SK-MEL-5 (cell line): ENCODE results near the gene UGT1A4. TPM values are rescaled to one million over a fixed set of nuclear protein-coding genes. Genes with fewer than 3 reads are reported as not detected.

Experiments
- DNase-seq: peaks from one replicate; pipeline ENCODE4 v3.0.0-alpha.2; 2016; ENCODE audit warnings: low read depth, low spot score
- in situ Hi-C: cut with HindIII; loops from 2 replicates; pipeline ENCODE4 v1.10.0; 2016; ENCODE audit warnings: low sequenced_read_pairs, high pct_unique_total_duplicates, low pct_unique_long_range_greater_than_20kb
- total RNA-seq: library from RNA; depleted of rRNA; stranded (reverse); fragments of >200 nt; shearing (Covaris generic); gene quantifications from 2 replicates; pipeline ENCODE4 v1.2.3, GENCODE V29; 2014; rRNA removed

The UGT1A4 gene
- total RNA-seq, 1 experiment from 2014 or later: not detected

GRCh38 chr2:233814056-233814835 is 95.7 kb downstream of the UGT1A4 start:
- in situ Hi-C loops: no loop called here
- DNase-seq: peak; percentile 60

DNA sequence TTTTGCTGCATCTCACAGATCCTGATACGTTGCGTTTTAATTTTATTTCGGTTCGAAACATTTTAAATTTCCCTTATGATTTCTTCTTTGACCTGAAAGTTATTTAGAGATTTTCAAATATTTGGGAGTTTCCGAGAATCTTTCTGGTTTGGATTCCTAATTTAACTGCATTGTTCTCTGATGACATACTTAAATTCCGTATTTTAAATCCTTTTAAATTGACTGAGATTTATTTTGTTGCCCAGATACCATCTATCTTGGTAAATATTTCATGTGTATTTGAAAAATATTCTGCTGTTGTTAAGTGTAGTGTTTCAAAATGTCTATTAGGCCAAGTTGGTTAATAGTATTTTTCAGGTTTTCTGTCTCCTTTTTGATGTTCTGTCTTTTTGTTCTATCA is 97.3 kb downstream of the UGT1A4 start:
- no peak for DNase-seq
- in situ Hi-C loops: no loop called here

DNA sequence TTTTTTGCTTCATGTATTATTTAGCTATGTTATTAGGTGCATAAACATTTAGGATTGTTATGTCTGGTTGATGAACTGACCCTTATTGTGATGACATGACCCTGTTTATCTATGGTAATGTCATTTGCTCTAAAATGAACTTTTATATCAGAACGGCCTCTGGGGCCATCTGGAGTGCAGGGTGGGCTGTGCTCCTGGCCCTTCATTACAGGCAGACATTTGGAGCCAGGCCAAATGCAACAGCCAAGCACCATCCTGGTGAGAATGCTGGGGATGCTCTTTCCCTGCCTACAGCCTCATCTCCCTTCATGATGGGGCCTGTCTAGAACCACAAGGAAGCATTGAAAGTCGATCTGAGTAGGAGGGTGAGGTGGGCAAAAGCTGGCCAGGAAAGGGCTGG is 97.8 kb downstream of the UGT1A4 start:
- in situ Hi-C loops: no loop called here
- DNase-seq: no peak

DNA sequence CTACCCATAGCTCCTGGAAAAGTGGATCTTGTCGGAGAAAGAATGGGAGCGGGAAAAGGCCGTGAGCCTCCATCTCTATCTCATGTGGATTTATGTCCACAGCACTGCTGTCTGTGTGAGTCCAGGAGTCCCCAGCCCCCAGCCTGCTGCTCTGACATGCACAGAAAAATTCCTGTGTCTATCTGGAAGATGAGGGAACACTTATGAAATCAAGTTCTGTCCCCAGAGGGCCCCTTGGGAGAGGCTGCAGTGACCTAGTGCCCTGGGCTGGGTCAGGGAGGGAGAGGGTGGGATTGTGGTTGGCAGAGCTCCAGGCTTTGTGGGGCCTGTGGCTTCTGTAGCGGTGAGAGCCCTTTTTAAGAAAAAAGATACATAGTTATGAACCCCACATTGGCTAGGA is 98.2 kb downstream of the UGT1A4 start:
- in situ Hi-C loops: no loop called here
- no peak for DNase-seq

GRCh38 chr2:233817361-233817911 is 98.9 kb downstream of the UGT1A4 start:
- in situ Hi-C loops: no loop called here
- DNase-seq: no peak

DNA sequence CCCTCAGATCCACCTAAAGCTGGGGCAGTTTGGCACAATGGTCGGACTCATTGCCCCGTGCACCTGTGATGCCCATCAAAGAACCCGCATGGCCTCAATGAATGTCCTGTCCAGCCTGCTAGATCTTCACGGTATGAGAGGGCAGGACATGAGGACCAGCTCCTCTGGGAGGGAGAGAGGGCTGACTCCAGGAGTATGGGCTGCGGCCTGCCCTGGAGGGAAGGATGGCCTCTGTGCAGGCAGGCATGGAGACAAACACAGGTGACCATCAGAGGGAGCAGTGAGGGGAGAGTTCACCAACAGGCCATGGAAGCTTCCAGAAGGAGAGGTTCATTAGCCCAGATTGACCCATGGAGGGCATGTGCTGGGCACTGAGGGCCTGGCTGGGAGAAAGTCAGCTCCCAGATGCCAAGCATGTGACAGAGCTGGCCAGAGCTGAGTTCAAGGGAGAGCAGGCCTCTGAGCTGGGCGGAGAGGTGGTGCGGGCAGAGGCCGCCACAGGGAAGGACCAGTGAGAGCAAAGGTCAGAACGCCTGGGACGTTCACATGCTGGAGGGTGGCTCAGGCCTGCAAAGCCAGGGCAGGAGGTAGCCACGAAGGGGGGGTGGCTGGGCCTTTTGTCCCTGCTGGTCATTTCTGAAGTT is 99.6 kb downstream of the UGT1A4 start:
- no peak for DNase-seq
- in situ Hi-C loops: no loop called here

GRCh38 chr2:233818639-233819621 is 100.4 kb downstream of the UGT1A4 start:
- in situ Hi-C loops: no loop called here
- no peak for DNase-seq

- no peak for DNase-seq
- in situ Hi-C loops: no loop called here
Measured at GRCh38 chr2:233819884-233820773, 101.6 kb downstream of the UGT1A4 start.

GRCh38 chr2:233820774-233821105 is 102.2 kb downstream of the UGT1A4 start:
- in situ Hi-C loops: no loop called here
- DNase-seq: no peak

GRCh38 chr2:233821196-233821595 is 102.7 kb downstream of the UGT1A4 start:
- in situ Hi-C loops: no loop called here
- DNase-seq: no peak

- no peak for DNase-seq
- in situ Hi-C loops: no loop called here
Measured at GRCh38 chr2:233821709-233822100, 103.2 kb downstream of the UGT1A4 start.

DNA sequence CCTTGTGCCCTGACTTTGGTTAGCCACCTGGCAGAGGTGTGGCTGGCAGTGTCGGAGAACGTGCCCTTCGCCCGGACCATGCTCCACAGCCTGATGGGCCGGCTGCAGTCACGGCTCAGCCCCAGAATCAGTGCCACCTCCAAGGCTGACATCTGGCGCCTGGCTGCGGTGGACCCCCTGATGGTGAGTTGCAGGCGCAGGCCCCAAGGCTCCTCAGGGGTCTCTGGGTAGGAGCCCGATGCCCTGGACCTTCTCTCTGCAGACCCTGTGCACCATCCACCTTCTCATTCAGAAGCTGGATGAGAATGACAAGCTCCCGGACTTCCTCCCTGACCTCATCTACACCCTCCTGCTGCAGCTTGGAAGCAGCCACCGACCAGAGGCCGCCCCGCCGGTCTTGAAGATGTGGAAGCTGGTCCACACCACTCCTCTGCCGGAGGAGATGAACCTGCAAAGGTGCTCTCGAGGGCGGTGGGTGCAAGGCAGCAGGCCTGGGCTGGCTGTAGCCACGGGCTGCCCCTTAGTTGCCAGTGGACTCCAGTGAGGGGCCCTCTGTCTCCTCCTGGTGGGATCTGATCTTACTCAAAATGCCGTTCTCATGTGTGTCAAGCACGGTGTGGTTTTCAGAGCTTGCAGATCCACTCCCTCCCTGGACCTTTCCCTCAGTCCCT is 103.7 kb downstream of the UGT1A4 start:
- no peak for DNase-seq
- in situ Hi-C loops: no loop called here

Other genes with a start within 250 kb of the UGT1A4 start
- 36.9 and 38.3 TPM in 2 replicates for gene USP40, start 152.0 kb upstream of the UGT1A4 start, total RNA-seq
- not detected in 2 replicates for gene UGT1A8, start 101.1 kb upstream of the UGT1A4 start, total RNA-seq
- gene UGT1A10, start 82.3 kb upstream of the UGT1A4 start, total RNA-seq: not detected in 2 replicates
- gene UGT1A9, start 46.8 kb upstream of the UGT1A4 start, total RNA-seq: not detected in 2 replicates
- gene UGT1A7, start 36.8 kb upstream of the UGT1A4 start, total RNA-seq: not detected in 2 replicates
- not detected in 2 replicates for gene UGT1A6, start 25.8 kb upstream of the UGT1A4 start, total RNA-seq
- gene UGT1A5, start 5.8 kb upstream of the UGT1A4 start, total RNA-seq: not detected in 2 replicates
- gene UGT1A3, start 10.3 kb downstream of the UGT1A4 start, total RNA-seq: not detected in 2 replicates
- gene UGT1A1, start 41.5 kb downstream of the UGT1A4 start, total RNA-seq: not detected in 2 replicates
- gene MROH2A, start 59.6 kb downstream of the UGT1A4 start, total RNA-seq: 0.08 TPM in 1 of 2 replicates, not detected in the other
- gene HJURP, start 135.8 kb downstream of the UGT1A4 start, total RNA-seq: 21.7 and 25.0 TPM in 2 replicates
- 28.7 and 32.7 TPM in 2 replicates for gene TRPM8, start 198.6 kb downstream of the UGT1A4 start, total RNA-seq